Ishikawa (cell line): ENCODE measurements around the gene PIGZ.

Experiments used
- CEBPB ChIP-seq: IDR thresholded peaks from 2 replicates; pipeline ENCODE4 v1.6.1; 2012
- CREB1 ChIP-seq: IDR thresholded peaks from 2 replicates; pipeline ENCODE4 v1.6.1; 2012; ENCODE audit warnings: low read depth
- EGR1 ChIP-seq: IDR thresholded peaks from 2 replicates; pipeline ENCODE4 v1.6.1; 2012
- EP300 ChIP-seq: IDR thresholded peaks from 2 replicates; pipeline ENCODE4 v1.6.1; 2012; ENCODE audit warnings: borderline replicate concordance
- FOXM1 ChIP-seq: IDR thresholded peaks from 2 replicates; pipeline ENCODE4 v1.6.1; 2012; ENCODE audit warnings: low read depth, borderline replicate concordance
- NFIC ChIP-seq: IDR thresholded peaks from 2 replicates; pipeline ENCODE4 v1.6.1; 2012
- RAD21 ChIP-seq: IDR thresholded peaks from 2 replicates; pipeline ENCODE4 v1.6.1; 2012; ENCODE audit warnings: low read depth
- TAF1 ChIP-seq: IDR thresholded peaks from 2 replicates; pipeline ENCODE4 v1.6.1; 2012; ENCODE audit warnings: low read depth, mild to moderate bottlenecking
- TCF12 ChIP-seq: IDR thresholded peaks from 2 replicates; pipeline ENCODE4 v1.6.1; 2012; ENCODE audit warnings: low read depth
- TEAD4 ChIP-seq: IDR thresholded peaks from 2 replicates; pipeline ENCODE4 v1.6.1; 2012
- YY1 ChIP-seq: IDR thresholded peaks from 2 replicates; pipeline ENCODE4 v1.6.1; 2012; ENCODE audit warnings: low read depth
- ZBTB7A ChIP-seq: IDR thresholded peaks from 2 replicates; pipeline ENCODE4 v1.6.1; 2012; ENCODE audit warnings: low read depth
- TF ChIP-seq, protein P1 (sequence below): IDR thresholded peaks from 2 replicates; pipeline ENCODE4 v1.6.1; 2012
- TF ChIP-seq, protein P2 (sequence below): IDR thresholded peaks from 2 replicates; pipeline ENCODE4 v1.6.1; 2012; ENCODE audit warnings: low read depth, mild to moderate bottlenecking
- TF ChIP-seq, protein P3 (sequence below): IDR thresholded peaks from 2 replicates; pipeline ENCODE4 v1.6.1; 2012

The PIGZ gene

DNA sequence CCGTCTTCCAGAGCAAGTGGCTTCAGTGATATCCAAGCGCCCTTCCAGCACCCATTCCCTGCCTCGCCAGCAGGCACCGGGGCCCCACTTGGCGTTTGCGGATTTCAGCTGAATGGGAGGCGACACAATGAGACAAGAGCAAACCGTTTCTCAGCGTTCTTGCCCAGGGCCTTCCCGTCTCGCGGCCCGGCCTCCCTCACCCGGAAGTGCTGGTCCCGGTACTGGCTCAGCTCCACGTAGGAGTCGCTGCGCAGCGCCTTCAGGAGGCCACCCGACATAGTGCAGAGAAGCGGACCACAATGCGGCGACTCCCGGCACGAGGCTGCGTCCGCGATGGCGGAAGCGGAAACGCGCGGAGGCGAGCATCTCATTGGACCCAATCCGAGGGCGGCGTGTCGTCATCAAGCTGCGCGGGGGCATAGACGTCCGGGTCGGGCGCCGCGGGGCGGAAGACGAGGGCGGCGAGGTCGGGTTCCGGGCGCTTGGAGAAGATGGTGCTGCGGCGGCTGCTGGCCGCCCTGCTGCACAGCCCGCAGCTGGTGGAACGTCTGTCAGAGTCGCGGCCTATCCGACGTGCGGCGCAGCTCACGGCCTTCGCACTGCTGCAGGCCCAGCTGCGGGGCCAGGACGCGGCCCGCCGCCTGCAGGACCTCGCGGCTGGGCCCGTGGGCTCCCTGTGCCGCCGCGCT, 26.3 kb downstream of the PIGZ start, which contains the start of gene NCBP2:
NCBP2 (minus strand) TSS at position 303 of the 689 bp plus-strand sequence; CDS start at position 278, 25 bp downstream.
- TF ChIP-seq NFIC: peak; percentile 86
- TF ChIP-seq, protein P1, sequence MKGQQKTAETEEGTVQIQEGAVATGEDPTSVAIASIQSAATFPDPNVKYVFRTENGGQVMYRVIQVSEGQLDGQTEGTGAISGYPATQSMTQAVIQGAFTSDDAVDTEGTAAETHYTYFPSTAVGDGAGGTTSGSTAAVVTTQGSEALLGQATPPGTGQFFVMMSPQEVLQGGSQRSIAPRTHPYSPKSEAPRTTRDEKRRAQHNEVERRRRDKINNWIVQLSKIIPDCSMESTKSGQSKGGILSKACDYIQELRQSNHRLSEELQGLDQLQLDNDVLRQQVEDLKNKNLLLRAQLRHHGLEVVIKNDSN: peak; percentile 63
- peak; percentile 35; the same call in 1 of the 2 replicates for TF ChIP-seq EP300
- TF ChIP-seq, protein P2, sequence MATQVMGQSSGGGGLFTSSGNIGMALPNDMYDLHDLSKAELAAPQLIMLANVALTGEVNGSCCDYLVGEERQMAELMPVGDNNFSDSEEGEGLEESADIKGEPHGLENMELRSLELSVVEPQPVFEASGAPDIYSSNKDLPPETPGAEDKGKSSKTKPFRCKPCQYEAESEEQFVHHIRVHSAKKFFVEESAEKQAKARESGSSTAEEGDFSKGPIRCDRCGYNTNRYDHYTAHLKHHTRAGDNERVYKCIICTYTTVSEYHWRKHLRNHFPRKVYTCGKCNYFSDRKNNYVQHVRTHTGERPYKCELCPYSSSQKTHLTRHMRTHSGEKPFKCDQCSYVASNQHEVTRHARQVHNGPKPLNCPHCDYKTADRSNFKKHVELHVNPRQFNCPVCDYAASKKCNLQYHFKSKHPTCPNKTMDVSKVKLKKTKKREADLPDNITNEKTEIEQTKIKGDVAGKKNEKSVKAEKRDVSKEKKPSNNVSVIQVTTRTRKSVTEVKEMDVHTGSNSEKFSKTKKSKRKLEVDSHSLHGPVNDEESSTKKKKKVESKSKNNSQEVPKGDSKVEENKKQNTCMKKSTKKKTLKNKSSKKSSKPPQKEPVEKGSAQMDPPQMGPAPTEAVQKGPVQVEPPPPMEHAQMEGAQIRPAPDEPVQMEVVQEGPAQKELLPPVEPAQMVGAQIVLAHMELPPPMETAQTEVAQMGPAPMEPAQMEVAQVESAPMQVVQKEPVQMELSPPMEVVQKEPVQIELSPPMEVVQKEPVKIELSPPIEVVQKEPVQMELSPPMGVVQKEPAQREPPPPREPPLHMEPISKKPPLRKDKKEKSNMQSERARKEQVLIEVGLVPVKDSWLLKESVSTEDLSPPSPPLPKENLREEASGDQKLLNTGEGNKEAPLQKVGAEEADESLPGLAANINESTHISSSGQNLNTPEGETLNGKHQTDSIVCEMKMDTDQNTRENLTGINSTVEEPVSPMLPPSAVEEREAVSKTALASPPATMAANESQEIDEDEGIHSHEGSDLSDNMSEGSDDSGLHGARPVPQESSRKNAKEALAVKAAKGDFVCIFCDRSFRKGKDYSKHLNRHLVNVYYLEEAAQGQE: peak; percentile 37; the same call in 1 of the 2 replicates
- TF ChIP-seq FOXM1: peak; percentile 71; the same call in 1 of the 2 replicates
- TF ChIP-seq TAF1: peak; percentile 97
- TF ChIP-seq TEAD4: peak; percentile 60
- peak; percentile 99 for TF ChIP-seq CREB1
- peak; percentile 60; the same call in 1 of the 2 replicates for TF ChIP-seq RAD21
- TF ChIP-seq EGR1: peak; percentile 73
- TF ChIP-seq ZBTB7A: no peak
- TF ChIP-seq, protein P3, sequence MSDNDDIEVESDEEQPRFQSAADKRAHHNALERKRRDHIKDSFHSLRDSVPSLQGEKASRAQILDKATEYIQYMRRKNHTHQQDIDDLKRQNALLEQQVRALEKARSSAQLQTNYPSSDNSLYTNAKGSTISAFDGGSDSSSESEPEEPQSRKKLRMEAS: peak; percentile 99
- TF ChIP-seq YY1: peak; percentile 85
- TF ChIP-seq CEBPB: peak; percentile 12; the same call in 1 of the 2 replicates
- TF ChIP-seq TCF12: peak; percentile 84

DNA sequence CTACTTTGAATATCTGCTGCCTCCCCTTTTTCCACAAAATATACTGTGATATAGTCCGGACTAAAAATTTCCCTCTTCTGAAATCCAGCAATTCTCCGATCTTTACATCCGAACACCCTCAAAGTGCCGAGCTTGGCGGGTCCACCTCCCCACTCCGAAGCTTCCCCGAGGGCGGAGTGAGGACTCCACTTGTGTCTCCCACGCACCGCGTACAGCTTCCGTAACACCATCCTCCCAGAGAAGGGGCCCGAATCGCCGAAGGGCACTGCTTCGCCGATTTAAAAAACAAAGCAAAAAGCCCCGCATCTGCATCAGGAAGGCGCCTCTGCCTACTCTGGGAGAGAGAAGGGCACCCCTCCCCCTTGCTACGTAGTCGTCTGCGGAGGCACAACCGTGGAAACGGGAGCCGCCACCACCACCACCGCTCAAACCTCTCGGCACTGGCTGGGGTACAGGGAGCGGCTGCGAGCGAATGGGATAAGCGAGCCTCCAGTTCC, 26.9 kb downstream of the PIGZ start:
- peak; percentile 64; the same call in 1 of the 2 replicates for TF ChIP-seq EGR1
- TF ChIP-seq, protein P2: no peak

DNA sequence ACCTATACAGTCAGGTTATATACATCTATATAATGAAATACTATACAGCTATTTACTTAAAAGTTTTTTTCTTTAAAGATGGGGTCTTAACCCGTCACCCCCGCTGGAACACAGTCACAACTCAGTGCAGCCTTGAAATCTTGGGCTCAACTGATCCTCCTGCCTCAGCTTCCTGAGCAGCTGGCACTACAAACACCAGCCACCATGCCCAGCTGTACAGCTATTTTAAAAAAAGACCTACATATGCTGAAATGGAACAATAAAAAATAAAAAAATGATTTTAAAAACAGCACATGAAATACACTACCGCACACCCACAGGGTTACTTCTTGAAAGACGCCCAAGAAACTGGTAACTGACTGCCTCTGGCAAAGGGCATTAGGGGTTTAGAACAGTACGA, 30.1 kb downstream of the PIGZ start:
- TF ChIP-seq, protein P1: no peak
- TF ChIP-seq TCF12 (no peak), ZBTB7A (no peak), RAD21 (no peak), EGR1 (no peak), TAF1 (no peak), EP300 (no peak), YY1 (no peak), FOXM1 (no peak), CEBPB (no peak), NFIC (no peak), CREB1 (no peak), TEAD4 (no peak)
- TF ChIP-seq, protein P3: no peak
- TF ChIP-seq, protein P2: no peak

DNA sequence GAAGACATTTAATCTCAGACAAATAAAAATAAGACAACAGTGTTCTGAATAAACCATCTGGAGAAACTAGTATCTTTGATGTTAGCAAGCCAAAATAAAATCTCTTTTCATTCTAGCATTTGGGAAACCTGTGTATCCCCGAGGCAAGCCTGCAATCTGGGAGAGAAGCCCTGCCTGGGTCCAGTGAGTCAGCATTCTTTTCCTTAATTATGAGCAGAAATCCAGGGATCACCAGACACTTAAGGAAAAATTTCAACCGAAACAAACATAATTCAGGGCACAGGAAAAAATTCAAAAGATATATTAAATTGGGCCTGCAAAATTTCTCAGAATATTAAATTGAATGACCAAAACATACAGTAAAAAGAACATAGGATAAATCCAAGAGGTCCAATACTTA, 30.5 kb downstream of the PIGZ start:
- TF ChIP-seq, protein P1: no peak
- TF ChIP-seq EGR1 (no peak), TEAD4 (no peak), YY1 (no peak), CREB1 (no peak), ZBTB7A (no peak), CEBPB (no peak), RAD21 (no peak), FOXM1 (no peak), EP300 (no peak)
